Right cardiac atrium (tissue), 5 donors: ENCODE measurements around the gene TEPSIN. TPM values are rescaled to one million over a fixed set of nuclear protein-coding genes. Genes with fewer than 3 reads are reported as not detected.

Experiments used
- ATAC-seq, 2 donors: fragments of 200-7000 bp; cut with Tn5 transposase; one replicate each; pipeline versions ENCODE4 v1.8.0 to v1.9.1; 2020; ENCODE audit warnings: moderate library complexity in 2 of 2, mild to moderate bottlenecking in 1 of 2
- DNase-seq, 3 donors: peaks; one replicate each; pipeline ENCODE4 v3.0.0-alpha.2; 2020
- H3K27ac ChIP-seq: one replicate; pipeline ENCODE4 v1.5.1; 2013; ENCODE audit warnings: mild to moderate bottlenecking, low read length, control low read depth, moderate library complexity
- H3K27me3 ChIP-seq: one replicate; pipeline ENCODE4 v1.6.1; 2013; ENCODE audit not compliant: control insufficient read depth, insufficient read depth
- H3K4me1 ChIP-seq: one replicate; pipeline ENCODE4 v1.6.1; 2013; ENCODE audit warnings: low read length; ENCODE audit not compliant: control insufficient read depth, insufficient read depth
- H3K4me3 ChIP-seq: one replicate; pipeline ENCODE4 v1.5.1; 2013; ENCODE audit warnings: low read length, control low read depth
- H3K9me3 ChIP-seq: one replicate; pipeline ENCODE4 v1.6.1; 2013; ENCODE audit warnings: low read length; ENCODE audit not compliant: control insufficient read depth
- WGBS: extraction: QIAGEN DNeasy Blood & Tissue Kit; methylation state at CpG from one replicate; pipeline ENCODE4 v1.1.7; 2013; 5-methylcytosine and 5-hydroxymethylcytosine counted together
- intact Hi-C, 4 donors: fragments of 100-400 bp; cut with DNase I; formaldehyde crosslinking; loops; one replicate each; pipeline versions ENCODE4 v1.11.0 to v1.14.0; 2022 to 2023
- polyA plus RNA-seq: library from polyadenylated mRNA; stranded (reverse); fragments of 200-250 nt; gene quantifications from one replicate; pipeline ENCODE4 v1.2.3, GENCODE V29; 2013
- total RNA-seq, 4 donors: library from RNA; stranded (reverse); fragmentation: NEBNext Ultra II Directional; extraction: Animal tissue kit (Norgen Biotek cat#: 25700); gene quantifications; one replicate each; pipeline ENCODE4 v1.2.1, GENCODE V29; 2021
- donor health status: healthy with polysubstance abuse.
- donor health status: DM: no; HTN: yes; CAD: no.
- donor health status: DM: no; HTN: no; CAD: no.
- donor health status: DM: no; HTN: yes; CAD: no; lungs with severe emphysema.
- donor health status: DM: yes; HTN: yes; CAD: no.

The TEPSIN gene
- total and polyA plus RNA-seq, 5 donors, result 12.5 to 17.7 (median 13.2) TPM

DNA sequence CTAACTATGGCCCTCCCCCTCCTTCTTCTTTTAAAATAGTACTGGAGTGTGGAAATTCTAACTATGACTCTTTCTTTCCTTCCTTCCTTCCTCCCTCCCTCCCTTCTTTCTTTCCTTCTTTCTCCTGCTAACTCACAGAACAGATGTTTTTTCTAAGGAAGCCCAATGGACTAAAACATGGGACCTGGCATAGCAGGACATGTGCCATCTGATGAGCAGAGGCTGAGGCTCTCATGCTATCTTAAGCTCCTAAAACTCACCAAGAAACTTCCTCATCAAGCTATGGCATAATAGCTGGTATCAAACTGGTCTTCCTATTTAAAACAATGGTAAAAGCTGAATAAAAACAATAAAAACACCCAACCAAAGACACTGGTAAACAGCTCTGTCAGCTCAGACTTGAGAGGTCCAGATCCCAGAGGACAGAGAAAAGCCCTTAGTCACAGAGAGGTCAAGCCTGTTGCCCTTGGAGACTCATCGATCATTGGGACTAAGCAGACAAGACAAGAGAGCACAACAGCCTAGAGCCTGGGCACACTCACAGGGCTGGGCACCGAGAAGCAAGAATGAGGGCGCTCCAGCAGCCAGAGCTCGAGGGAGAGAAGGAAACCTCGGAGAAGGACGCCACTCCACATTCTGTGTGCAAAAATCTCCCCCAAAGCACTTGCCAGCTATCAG lies 28.7 kb upstream of the TEPSIN start:
- H3K27me3 ChIP-seq, result no peaks in the 10 kb centered on the region
- intact Hi-C loops, result no loop called here
- ATAC-seq, result no peak
- no peak overlapping the region for H3K4me3 ChIP-seq
- 88% methylated on average over 6 of the region's 6 CpGs for WGBS
- H3K27ac ChIP-seq, result no peak overlapping the region
- H3K4me1 ChIP-seq, result no peaks in the 10 kb centered on the region
- peak in 2 of 3 donors; percentile 7 for DNase-seq
- no peaks in the 10 kb centered on the region for H3K9me3 ChIP-seq

DNA sequence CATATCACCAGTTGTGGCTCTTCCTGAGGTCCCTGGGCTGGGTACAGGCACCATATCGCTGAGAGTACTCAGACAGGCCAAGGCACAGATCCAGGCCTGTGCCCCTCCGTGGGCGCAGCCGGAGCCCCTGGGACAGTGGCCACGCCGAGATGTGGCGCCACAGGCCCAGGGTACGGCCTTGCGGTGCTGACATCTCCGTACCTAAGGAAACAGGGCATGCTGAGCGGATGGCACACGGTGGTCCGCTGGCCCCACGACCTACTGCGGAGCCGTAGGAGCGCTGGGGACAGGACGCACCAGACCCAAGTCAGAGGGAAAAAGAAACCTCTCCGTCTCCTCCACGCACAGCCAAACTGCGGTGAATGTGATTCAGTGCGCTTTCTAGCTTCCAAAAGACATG lies 26.7 kb upstream of the TEPSIN start:
- DNase-seq (peak in 2 of 3 donors; percentile 23 to 33), ATAC-seq (no peak)
- WGBS, result 97% methylated on average over 22 of the region's 22 CpGs
- intact Hi-C loops, result no loop called here
- no peaks in the 10 kb centered on the region for H3K9me3 ChIP-seq
- H3K27ac ChIP-seq, result no peak overlapping the region
- H3K27me3 ChIP-seq, result no peaks in the 10 kb centered on the region
- no peaks in the 10 kb centered on the region for H3K4me1 ChIP-seq
- H3K4me3 ChIP-seq, result no peak overlapping the region

DNA sequence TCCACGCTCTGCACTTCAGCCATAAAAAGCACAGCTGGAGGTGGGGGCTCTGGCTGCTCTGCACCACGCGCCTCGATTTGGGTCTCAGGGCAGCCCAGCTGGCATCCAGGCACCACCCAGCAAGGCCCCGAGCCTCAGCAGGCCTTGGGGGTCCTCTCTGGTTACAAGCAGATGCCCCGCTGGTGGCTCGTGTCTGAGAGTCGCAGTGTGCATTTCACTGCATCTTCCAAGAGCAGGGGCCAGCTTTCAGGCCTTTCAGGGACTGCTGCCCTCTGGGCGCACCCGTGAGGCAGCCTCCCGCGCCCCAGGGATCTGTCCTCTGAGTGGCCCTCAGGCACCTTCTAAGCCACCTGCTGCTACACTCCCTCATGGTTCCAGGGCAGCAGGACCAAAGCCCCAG lies 25.8 kb upstream of the TEPSIN start:
- Histone ChIP-seq H3K4me3 (no peak overlapping the region), H3K27me3 (no peaks in the 10 kb centered on the region), H3K4me1 (no peaks in the 10 kb centered on the region), H3K27ac (no peak overlapping the region), H3K9me3 (no peaks in the 10 kb centered on the region)
- WGBS, result 95% methylated on average over 12 of the region's 12 CpGs
- ATAC-seq, result no peak
- peak in 2 of 3 donors; percentile 7 to 34 for DNase-seq
- intact Hi-C loops, result no loop called here

DNA sequence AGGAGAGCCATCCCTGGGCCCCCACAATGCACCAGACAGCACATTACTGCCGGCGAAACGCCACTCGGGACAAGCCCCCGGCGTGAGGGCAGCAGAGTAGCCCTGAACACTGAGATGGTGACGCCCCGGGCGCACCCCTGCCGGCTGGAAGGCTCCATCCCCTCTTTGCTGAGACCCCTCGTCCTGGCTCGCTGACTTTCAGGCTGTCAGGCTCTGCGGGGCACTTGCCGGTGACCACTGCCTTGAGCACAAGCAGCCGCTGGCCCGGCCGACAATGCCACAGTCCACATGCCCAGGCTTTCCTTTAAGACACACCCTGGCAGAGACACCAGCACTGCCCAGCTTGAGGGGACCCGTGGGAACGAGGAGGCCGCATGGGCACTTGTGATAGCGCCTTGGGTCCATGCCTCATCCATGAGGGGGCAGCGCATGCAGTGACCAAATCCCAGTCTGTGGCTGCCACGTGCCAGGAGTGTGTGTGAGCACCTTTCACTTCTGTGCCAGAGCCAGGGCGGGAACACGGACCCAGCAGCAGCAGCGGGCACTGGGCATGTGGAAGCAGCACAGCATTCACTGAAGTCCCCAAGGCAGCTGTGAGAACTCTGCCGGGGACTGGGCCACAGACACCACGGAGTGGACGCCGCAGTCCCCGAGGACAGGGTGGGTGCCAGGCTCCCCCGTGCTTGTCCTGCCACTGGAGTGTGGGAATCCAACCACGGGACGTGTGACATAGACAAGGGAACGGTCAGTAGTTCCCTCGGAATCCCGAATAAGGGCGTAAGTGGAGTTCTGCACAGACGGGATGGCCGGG lies 24.7 kb upstream of the TEPSIN start:
- Histone ChIP-seq H3K4me1 (no peaks in the 10 kb centered on the region), H3K9me3 (no peaks in the 10 kb centered on the region), H3K4me3 (no peak overlapping the region), H3K27ac (no peak overlapping the region), H3K27me3 (no peaks in the 10 kb centered on the region)
- DNase-seq (peak in 2 of 3 donors; percentile 35 to 40), ATAC-seq (no peak)
- intact Hi-C loops, result no loop called here
- WGBS, result 92% methylated on average over 40 of the region's 40 CpGs

DNA sequence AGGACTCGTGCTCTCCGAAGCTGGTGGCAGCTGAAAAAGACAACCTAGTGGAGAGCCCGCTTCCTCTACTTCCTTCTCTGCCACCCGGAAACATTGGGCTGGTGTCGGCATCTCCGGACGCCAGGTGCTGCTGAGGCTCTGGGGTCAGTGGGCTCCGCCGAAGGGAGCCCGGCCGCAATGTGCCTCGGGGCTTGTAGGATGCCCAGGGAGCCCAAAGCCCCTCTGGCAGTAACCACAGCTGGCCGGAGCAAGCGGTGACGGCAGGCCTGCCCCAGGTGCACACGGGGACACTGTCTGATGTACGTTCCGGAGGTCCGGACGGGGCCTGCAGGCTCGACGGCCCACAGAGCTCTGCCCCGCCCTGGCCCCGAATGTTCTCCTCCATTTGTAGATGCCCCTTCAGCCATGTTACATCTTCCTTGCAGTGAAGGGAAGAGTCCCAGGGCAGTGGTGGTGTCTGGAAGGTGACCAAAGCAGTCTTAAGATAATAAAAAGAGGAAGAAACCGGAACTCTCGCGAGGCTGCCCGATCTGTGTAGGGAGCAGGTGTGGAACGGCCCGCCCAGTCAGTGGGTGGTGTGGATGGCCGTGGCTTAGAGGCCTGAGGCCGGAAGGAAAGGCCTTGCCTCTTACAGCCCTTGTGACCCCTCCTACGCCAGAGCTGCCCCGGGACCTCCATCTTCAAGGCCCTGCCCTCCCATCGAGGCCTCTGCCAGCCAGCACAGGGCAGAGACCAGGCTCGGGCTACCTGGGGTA lies 22.9 kb upstream of the TEPSIN start:
- 90% methylated on average over 36 of the region's 36 CpGs for WGBS
- DNase-seq, result peak in 2 of 3 donors; percentile 39 to 40

DNA sequence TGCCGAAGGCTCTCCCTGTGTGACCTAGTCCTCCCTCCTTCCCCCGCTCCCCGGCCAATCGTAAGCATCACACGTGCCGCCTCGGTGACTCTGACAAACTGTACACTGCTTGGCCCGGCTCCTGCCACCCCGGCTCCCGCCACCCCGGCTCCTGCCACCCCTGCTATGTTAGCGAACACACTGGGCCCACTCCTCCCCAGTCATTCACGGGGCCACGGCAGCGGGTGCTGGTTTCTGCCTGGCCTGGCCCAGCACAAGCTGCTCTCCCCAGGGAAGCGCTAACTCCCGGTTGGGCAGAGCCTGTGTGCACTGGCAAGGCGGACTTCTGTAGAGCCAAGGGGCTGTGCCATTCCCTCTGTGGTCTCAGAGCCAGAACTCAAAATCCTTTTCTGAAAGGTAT lies 22.2 kb upstream of the TEPSIN start:
- no peak overlapping the region for H3K27ac ChIP-seq
- 95% methylated on average over 18 of the region's 18 CpGs for WGBS
- H3K9me3 ChIP-seq, result no peaks in the 10 kb centered on the region
- no peaks in the 10 kb centered on the region for H3K27me3 ChIP-seq
- intact Hi-C loops, result no loop called here
- DNase-seq (peak in 1 of 3 donors; percentile 42), ATAC-seq (no peak)
- no peak overlapping the region for H3K4me3 ChIP-seq
- no peaks in the 10 kb centered on the region for H3K4me1 ChIP-seq

More for the DNA sequence above, 22.9 kb upstream of the TEPSIN start:
- ATAC-seq, result no peak
- no peaks in the 10 kb centered on the region for H3K9me3 ChIP-seq
- no peaks in the 10 kb centered on the region for H3K27me3 ChIP-seq
- intact Hi-C loops, result no loop called here
- no peak overlapping the region for H3K4me3 ChIP-seq
- H3K27ac ChIP-seq, result no peak overlapping the region
- no peaks in the 10 kb centered on the region for H3K4me1 ChIP-seq

DNA sequence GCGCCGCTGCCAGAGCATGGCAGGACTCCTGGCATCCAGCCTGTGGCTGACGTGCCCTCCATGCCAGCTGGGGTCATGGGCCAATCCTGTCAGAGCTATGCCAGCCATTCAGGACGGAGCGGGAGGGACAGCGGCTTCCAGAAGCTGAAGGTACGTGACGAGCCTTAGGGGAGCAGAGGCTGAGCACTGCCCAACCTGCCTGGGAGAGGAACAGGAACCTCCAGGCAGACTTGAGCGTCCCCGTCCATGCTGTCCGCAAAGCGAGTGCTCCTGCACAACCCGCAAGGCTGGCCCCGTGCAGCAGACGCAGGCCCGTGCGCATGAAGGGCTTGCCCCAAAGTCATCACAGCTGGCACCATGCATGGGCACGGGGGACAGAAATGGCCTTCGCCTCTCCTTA lies 21.8 kb upstream of the TEPSIN start:
- no peak for ATAC-seq
- intact Hi-C loops, result no loop called here

DNA sequence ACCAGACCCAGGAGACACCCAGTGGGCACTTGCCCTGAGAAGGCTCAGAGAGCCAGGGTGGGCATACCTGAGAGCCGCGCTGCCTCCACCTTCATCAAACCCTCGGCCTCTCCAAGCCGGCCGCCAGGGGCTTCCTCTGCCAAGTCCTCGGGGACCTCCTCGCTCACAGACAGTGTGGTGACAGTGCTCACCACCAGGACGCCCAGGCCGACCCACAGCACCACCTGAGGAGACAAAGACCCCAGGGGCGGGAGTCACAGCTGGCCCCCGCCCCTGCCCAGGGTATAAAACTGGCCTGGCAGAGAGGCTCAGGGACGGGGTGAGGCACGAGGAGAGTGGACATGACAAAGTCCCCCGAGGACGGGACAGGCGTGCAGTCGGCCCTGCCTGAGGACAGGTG lies 21.3 kb upstream of the TEPSIN start:
- Histone ChIP-seq H3K4me3 (no peak overlapping the region), H3K27me3 (no peaks in the 10 kb centered on the region), H3K27ac (no peak overlapping the region), H3K4me1 (no peaks in the 10 kb centered on the region), H3K9me3 (no peaks in the 10 kb centered on the region)
- ATAC-seq (no peak), DNase-seq (no peak)
- intact Hi-C loops, result no loop called here
- 95% methylated on average over 17 of the region's 17 CpGs for WGBS

More for the DNA sequence above, 21.8 kb upstream of the TEPSIN start:
- H3K4me1 ChIP-seq, result no peaks in the 10 kb centered on the region
- no peaks in the 10 kb centered on the region for H3K9me3 ChIP-seq
- H3K27me3 ChIP-seq, result no peaks in the 10 kb centered on the region
- H3K27ac ChIP-seq, result no peak overlapping the region
- WGBS, result 94% methylated on average over 19 of the region's 19 CpGs
- DNase-seq, result peak in 1 of 3 donors; percentile 51
- H3K4me3 ChIP-seq, result no peak overlapping the region

DNA sequence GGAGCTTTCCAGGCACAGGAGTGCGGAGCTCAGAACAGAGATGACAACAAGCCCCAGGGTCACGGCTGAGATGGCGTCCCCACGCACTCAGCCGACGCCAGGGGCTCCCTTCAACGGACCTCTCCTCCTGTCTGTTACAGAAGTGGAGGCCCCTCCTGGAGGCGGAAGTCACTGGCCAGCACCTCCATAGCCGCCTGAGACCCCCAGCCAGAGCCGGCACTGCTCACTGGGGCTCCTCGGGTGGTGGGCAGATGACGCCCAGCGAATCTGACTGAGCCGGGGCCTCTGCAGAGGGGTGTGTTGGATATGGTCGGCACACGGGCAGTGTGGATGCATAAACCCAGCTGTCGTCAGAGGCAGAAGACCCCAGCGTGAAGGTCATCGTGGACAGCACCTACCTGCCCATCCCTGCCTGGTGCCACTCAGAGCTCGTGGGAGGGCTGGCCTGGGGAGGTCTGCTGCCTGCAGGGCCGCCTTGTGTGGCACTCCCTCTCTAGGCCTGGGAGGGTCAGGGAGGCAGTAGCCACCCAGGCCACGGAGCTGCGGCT lies 20.3 kb upstream of the TEPSIN start:
- DNase-seq, result peak in 2 of 3 donors; percentile 25 to 45
- intact Hi-C loops, result loop anchor here (5.0 to 10.0 kb wide), 3 partner anchors 223 to 346 kb away; no protein-coding TSS in a partner anchor

DNA sequence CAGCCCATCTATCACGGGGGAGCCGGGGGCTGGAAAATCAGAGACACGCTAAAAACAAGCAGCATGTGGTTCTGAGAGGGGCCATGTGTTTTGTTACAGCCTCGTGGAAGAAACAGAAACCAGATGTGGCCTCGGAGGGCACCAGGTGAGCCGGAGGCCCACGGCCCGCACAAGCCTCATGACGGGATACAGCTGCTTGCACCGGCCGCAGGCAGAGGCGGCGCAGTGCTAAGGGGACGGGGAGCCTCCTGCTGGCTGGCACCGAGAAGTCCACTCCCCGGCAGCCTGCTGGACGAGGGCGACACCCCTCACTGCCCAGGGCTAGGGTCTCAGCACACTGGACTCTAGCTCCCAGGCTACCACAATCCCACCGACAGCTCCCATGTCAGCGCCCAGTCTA lies 19.4 kb upstream of the TEPSIN start:
- Histone ChIP-seq H3K27ac (no peak overlapping the region), H3K9me3 (no peaks in the 10 kb centered on the region), H3K27me3 (no peaks in the 10 kb centered on the region), H3K4me1 (no peaks in the 10 kb centered on the region), H3K4me3 (no peak overlapping the region)
- WGBS, result 85% methylated on average over 20 of the region's 20 CpGs
- ATAC-seq, result no peak
- peak in 2 of 3 donors; percentile 22 to 39 for DNase-seq
- intact Hi-C loops, result loop anchor here (5.0 to 10.0 kb wide), 3 partner anchors 224 to 347 kb away; no protein-coding TSS in a partner anchor

More for the DNA sequence above, 20.3 kb upstream of the TEPSIN start:
- no peaks in the 10 kb centered on the region for H3K27me3 ChIP-seq
- WGBS, result 93% methylated on average over 23 of the region's 23 CpGs
- ATAC-seq, result no peak
- no peaks in the 10 kb centered on the region for H3K9me3 ChIP-seq
- no peaks in the 10 kb centered on the region for H3K4me1 ChIP-seq
- no peak overlapping the region for H3K4me3 ChIP-seq
- H3K27ac ChIP-seq, result no peak overlapping the region
